ENCODE results near the gene MAGEE1. TPM values are rescaled to one million over a fixed set of nuclear protein-coding genes. Genes with fewer than 3 reads are reported as not detected.

The MAGEE1 gene, protein sequence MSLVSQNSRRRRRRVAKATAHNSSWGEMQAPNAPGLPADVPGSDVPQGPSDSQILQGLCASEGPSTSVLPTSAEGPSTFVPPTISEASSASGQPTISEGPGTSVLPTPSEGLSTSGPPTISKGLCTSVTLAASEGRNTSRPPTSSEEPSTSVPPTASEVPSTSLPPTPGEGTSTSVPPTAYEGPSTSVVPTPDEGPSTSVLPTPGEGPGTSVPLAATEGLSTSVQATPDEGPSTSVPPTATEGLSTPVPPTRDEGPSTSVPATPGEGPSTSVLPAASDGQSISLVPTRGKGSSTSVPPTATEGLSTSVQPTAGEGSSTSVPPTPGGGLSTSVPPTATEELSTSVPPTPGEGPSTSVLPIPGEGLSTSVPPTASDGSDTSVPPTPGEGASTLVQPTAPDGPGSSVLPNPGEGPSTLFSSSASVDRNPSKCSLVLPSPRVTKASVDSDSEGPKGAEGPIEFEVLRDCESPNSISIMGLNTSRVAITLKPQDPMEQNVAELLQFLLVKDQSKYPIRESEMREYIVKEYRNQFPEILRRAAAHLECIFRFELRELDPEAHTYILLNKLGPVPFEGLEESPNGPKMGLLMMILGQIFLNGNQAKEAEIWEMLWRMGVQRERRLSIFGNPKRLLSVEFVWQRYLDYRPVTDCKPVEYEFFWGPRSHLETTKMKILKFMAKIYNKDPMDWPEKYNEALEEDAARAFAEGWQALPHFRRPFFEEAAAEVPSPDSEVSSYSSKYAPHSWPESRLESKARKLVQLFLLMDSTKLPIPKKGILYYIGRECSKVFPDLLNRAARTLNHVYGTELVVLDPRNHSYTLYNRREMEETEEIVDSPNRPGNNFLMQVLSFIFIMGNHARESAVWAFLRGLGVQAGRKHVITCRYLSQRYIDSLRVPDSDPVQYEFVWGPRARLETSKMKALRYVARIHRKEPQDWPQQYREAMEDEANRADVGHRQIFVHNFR
- total RNA-seq, result 0.39 and 0.88 TPM in 2 replicates

DNA sequence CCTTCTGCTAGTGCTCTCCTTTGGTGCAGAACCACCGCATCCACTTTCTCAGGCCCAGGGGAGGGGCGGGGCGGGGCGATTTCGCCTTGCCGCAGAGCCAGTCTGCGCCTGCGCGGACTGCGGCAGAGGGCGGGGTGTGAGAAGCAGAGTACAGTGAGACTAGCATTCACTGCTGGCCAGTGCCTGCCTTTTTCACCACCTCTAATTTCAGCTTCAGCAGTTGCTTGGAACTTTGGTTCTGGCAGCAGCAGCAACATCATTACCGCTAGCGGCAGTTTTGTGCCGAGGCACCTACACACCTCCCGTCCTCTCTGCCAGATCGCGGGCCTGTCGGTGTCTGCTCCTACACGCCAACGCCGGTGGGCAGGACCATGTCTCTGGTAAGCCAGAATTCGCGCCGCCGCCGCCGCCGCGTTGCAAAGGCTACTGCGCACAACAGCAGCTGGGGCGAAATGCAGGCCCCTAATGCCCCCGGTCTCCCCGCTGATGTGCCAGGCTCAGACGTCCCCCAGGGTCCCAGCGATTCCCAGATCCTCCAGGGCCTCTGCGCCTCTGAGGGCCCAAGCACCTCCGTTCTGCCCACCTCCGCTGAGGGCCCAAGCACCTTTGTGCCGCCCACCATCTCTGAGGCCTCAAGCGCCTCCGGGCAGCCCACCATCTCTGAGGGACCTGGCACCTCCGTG is at the start of gene MAGEE1:
Gene MAGEE1 (plus strand): TSS at position 151 of the 683 bp plus-strand sequence. CDS start 221 bp downstream, at position 372.

